ENCODE results near the gene SUSD6. TPM values are rescaled to one million over a fixed set of nuclear protein-coding genes. Genes with fewer than 3 reads are reported as not detected.

SUSD6 gene
- polyA plus RNA-seq, 1 of the 3 experiments (the other 2 are of a cell fraction), result 8.5 TPM

GRCh38 chr14:69651664-69652063 lies 40.3 kb downstream of the SUSD6 start:
- Histone ChIP-seq H3K9me2 (no peaks in the 10 kb centered on the region), H3K79me2 (ENCODE audit: insufficient read depth) (peaks cover 17% of the 10 kb centered on the region; the same call in 1 of the 2 replicates), H4K20me1 (ENCODE audit: insufficient read depth) (no peaks in the 10 kb centered on the region), H3F3A (replicated peaks; ENCODE audit: insufficient read depth) (peaks cover 11% of the 10 kb centered on the region), H3K27ac (ENCODE audit: low read depth in 2 of 2, low read length in 1 of 2) (no peak overlapping the region), H3K4me2 (no peak overlapping the region), H3K4me1 (ENCODE audit: control insufficient read depth in 1 of 2, insufficient read depth in 2 of 2, low read depth in 1 of 2, low read length in 1 of 2) (peaks cover 13 to 27% of the 10 kb centered on the region in 2 experiments; a peak in 2 of 4 replicates), H3K9me3 (no peaks in the 10 kb centered on the region), H2AFZ (ENCODE audit: low read depth) (no peak overlapping the region), H3K27me3 (ENCODE audit: insufficient read depth) (no peaks in the 10 kb centered on the region), H3K4me3 (ENCODE audit: low read depth in 2 of 2, low read length in 1 of 2) (no peak overlapping the region), H3K36me3 (replicated peaks in 1 of 2; ENCODE audit: control insufficient read depth in 1 of 2, insufficient read depth in 2 of 2, low read length in 1 of 2) (no peaks in the 10 kb centered on the region), H3K9ac (no peak overlapping the region)
- no peak for DNase-seq
- CTCF ChIA-PET, result interaction anchor here (0.7 to 1.1 kb wide), 4 partner anchors 9 to 66 kb away, joined by 3 to 4 read pairs (median 3); no protein-coding TSS in a partner anchor
- POLR2A ChIA-PET, result no interaction called here
- TF ChIP-seq IRF3 (IDR thresholded peaks at IDR 0.05; ENCODE audit: low read depth, low read length) (no peak), REST (IDR thresholded peaks at IDR 0.05; ENCODE audit: low read depth, low read length) (no peak), ZBTB33 (IDR thresholded peaks at IDR 0.05; ENCODE audit: borderline replicate concordance, low read depth) (no peak), SIN3A (IDR thresholded peaks at IDR 0.05; ENCODE audit: borderline replicate concordance, low read depth, low read length) (no peak), NRF1 (IDR thresholded peaks at IDR 0.05; ENCODE audit: low read depth, low read length) (no peak), PBX3 (IDR thresholded peaks at IDR 0.05) (no peak), USF2 (IDR thresholded peaks at IDR 0.05; ENCODE audit: borderline replicate concordance, low read depth, low read length) (no peak), RXRA (IDR thresholded peaks at IDR 0.05; ENCODE audit: borderline replicate concordance, low read depth) (no peak), CHD2 (IDR thresholded peaks at IDR 0.05; ENCODE audit: low read length, partially characterized antibody) (no peak), FOXM1 (IDR thresholded peaks at IDR 0.05; ENCODE audit: low read depth) (no peak)
- 93% methylated on average over 1 of the region's 1 CpG for WGBS (ENCODE audit: low lambda C conversion rate)
